Hematopoietic multipotent progenitor cell treated with erythropoietin and hydrocortisone succinate and interleukin-3 and kit ligand, for 8 days (in vitro differentiated cells): ENCODE measurements around the gene CFH.
A peak's percentile ranks its signal among the peaks of the same experiment; 100 is the strongest.
"Not testable (repeated sequence)": the region's sequence is repeated elsewhere in the genome, so short reads cannot be mapped to it uniquely, and the experiment has no call there.

Source experiments
- DNase-seq: peaks from one replicate; pipeline ENCODE4 v3.0.0-alpha.2; 2015

Gene CFH

DNA sequence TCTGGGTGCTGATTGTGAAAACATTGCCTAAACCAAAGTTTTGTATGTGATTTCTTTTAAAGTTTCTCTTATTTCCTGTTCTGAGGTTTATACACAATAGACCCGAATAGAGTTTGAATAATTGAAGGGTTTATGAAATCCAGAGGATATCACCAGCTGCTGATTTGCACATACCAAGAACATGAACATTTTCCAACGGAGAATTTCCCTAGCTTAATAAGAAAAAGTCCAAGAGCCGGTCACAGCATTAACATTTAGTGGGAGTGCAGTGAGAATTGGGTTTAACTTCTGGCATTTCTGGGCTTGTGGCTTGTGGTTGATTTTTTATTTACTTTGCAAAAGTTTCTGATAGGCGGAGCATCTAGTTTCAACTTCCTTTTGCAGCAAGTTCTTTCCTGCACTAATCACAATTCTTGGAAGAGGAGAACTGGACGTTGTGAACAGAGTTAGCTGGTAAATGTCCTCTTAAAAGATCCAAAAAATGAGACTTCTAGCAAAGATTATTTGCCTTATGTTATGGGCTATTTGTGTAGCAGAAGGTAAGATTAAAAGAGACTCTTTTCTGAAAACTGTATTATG, at the start of gene CFH:
Gene CFH (plus strand): TSS at position 407 of the 579 bp plus-strand sequence. CDS start 75 bp downstream, at position 482.
- peak; percentile 29 for DNase-seq

DNA sequence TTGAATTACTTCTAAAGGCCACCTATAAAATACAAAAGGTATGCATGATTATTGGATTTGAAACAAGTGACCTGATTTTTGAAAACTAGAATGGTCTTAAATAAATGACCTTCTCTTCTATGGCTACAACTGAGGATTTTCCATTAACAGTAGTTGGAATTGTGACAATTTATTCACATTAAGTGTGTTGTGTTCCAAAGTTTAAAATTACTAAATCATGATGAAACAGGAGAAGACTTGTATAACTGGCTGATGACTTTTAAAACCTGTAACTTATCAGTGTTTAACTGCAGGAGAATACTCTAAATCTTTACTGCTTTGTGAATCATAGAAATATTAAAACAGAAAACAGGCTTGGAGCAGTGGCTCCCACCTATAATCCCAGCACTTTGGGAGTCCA, 48.2 kb upstream of the CFH start:
- no peak for DNase-seq

GRCh38 chr1:196607981-196608380, 43.9 kb upstream of the CFH start:
- no peak for DNase-seq

DNA sequence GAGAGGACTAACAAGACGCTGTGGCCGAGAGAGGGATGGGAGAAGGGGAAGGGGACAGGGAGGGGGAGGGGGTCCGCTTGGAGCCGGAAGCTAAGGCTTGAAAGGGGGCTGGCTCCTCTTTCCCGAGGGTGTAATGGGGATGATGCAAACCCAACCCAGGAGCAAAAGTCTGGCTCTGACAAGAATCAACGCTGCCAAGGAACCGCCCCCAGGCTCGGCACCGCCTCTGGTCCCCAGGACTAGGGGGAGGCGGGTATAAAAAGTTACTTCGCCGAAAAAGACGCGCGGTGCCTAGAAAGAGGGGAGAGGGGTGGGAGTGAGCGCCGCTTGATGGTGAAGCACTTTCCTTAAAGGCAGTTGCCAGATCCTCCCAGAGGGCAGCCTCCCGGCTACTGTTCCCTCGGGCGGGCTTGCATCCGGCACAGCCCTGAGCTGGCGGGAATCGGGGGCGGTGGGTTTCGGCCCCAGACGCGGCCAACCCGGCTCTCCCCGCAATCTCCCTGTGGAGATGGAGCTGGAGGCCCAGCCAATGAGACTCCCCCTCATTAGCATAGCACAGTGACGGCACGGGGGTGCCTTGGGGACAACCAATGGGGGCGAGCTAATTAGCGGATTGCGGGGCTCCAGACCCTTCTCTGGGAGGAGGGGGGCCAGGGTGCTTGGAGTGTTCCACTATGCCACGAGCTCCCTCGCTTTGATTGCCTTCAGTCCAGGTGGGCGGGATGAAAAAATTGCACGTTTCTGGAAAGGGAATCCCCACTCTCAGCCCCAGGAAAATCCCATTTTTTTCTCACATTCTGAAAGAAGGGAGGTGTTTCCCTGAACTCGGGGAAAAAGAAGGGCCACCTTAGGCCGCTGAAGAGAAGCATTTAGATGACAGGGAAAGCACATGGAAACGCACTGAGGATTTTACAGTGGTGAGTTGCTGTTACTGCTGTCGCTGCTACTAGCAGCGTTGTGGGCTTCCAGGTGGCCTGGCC, 43.2 kb upstream of the CFH start, which contains the start of gene KCNT2:
Gene KCNT2 (minus strand): TSS at position 51 of the 980 bp plus-strand sequence. CDS start 131 bp downstream, outside the sequence.
- no peak for DNase-seq

DNA sequence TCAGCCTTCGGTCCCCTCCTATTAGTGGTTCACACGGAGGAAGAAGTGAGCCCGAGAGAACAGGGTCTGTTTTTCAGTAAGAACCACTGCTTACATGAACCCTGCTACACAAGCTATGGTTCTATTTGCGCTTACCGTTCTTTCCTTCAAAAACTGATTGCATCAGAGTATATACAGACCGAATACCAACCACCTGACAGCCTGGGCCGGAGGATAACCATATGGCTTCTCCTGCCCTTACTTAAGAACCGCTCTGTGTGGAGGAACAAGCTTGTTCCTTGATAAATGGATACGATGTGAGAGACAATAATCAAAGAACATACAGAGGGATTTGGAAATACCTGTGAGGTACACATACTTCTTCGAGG, 42.5 kb upstream of the CFH start:
- no peak for DNase-seq

DNA sequence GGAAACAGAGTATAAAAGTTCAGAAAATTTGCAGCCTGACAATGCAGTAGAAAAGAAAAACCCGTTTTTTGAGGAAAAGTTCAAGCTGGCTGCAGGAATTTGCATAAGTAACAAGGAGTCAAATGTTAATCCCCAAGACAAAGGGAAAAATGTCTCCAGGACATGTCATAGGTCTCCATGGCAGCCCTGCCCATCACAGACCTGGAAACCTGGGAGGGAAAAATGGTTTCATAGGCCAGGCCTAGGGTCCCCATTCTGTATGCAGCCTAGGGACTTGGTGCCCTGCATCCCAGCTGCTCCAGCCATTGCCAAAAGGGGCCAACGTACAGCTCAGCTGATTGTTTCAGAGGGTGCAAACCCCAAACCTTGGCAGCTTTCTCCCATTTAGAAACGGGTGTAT, 40.0 kb upstream of the CFH start:
- no peak for DNase-seq

- DNase-seq = no peak
These were observed 32.1 kb upstream of the CFH start for GRCh38 chr1:196619721-196620120.

- DNase-seq = no peak
These were observed 28.8 kb upstream of the CFH start for GRCh38 chr1:196623079-196623478.

- DNase-seq = no peak
These were observed 23.0 kb upstream of the CFH start for GRCh38 chr1:196628838-196629237.

GRCh38 chr1:196637606-196638005, 14.2 kb upstream of the CFH start:
- no peak for DNase-seq

DNA sequence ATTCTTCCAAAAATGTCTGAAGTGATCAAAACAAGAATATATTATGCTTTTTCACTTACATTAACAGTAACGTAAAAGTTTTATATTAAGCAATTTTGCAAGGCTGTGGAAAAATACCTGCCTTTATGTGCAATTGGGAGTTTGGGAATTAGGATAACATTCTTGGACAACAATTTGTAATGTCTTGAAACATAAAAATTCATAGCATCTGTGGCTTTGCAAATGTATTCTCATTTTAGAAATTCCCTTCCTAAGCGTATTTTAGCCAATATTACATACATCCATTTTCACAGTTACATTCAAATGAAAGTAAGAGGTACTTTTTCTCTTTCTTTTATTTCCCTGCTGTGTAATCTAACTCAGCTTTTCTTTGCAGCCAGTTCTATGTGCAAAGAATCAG, 13.4 kb upstream of the CFH start:
- no peak for DNase-seq

GRCh38 chr1:196639291-196639690, 12.6 kb upstream of the CFH start:
- not testable (repeated sequence) for DNase-seq

- no peak for DNase-seq
These were observed 10.9 kb upstream of the CFH start for GRCh38 chr1:196640976-196641375.

DNA sequence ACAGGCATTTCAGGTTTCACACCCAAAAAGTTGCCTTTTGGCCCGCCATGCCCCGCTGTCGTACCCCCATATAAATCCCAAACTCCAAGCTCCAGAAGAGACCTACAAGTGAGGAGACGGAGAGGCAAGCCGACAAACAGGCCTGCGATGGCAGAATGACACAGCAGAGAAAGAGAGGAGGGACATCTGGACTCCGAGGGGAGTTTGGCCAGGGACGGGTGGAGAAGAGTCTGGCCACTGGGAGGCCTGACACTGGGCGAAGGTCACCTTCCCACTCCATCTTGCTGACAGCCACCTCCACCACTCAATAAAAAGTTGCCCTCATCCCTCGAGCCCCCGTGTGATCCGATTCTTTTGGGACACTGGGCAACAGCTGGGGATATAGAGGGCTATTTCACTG, 1.9 kb upstream of the CFH start:
- no peak for DNase-seq

GRCh38 chr1:196650403-196650802, 1.4 kb upstream of the CFH start:
- DNase-seq = no peak

GRCh38 chr1:196651079-196651478, 764 bp upstream of the CFH start:
- DNase-seq = no peak

- no peak for DNase-seq
These were observed 2.4 kb downstream of the CFH start for GRCh38 chr1:196654271-196654670.

DNA sequence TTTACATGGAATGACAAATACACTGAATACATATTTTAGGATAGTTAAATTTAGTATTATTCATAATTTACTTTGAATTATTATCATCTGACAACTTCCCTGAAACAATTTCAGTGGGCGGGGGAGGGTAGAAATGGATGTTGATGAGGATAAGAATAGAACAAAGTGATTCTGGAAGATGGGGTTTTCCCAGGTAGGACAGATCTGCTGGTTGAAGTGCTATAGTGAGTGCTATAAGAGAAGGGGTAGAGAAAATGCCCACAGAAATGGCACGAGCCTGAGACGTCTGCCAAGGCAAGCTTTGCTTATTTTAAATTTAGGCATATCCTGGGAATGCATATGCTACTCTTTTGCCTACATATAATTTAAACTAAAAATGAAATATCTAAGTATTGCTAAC, 3.2 kb downstream of the CFH start:
- no peak for DNase-seq

DNA sequence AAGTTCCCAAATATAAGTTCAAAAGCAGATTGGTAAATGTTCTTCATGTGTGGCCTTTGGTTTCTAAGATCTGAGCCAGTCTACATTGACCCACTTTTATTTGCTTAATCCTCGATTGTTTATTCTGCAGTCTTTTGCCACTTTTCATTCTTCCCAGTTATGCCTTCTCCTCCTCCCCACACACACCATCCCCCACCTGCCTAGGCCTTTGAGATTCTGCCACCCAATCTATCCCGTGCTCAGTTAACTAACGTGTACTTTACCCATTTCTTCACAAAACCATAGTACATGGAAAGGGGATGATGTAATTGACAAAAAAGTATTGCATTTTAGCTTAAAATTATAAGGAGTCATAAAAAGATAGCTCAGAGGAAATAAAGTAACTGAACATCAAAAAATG, 3.7 kb downstream of the CFH start:
- no peak for DNase-seq

- no peak for DNase-seq
These were observed 7.6 kb downstream of the CFH start for GRCh38 chr1:196659471-196659870.

GRCh38 chr1:196660272-196660671, 8.4 kb downstream of the CFH start:
- no peak for DNase-seq

- DNase-seq = peak; percentile 46
These were observed 9.0 kb downstream of the CFH start for GRCh38 chr1:196660852-196661251.

GRCh38 chr1:196661345-196661744, 9.5 kb downstream of the CFH start:
- no peak for DNase-seq

GRCh38 chr1:196667131-196667530, 15.3 kb downstream of the CFH start:
- no peak for DNase-seq
